ENCODE measurements around the gene TMEM150B. TPM values are rescaled to one million over a fixed set of nuclear protein-coding genes. Genes with fewer than 3 reads are reported as not detected.

The TMEM150B gene
- total and polyA plus RNA-seq, 2 of the 13 experiments (the other 11 are each of a cell fraction or from before 2014, with no cell fraction given): 1.3 to 1.8 TPM

GRCh38 chr19:55339105-55339888, 14.2 kb upstream of the TMEM150B start, which contains the start of gene KMT5C (continued):
- TF ChIP-seq, protein P1, sequence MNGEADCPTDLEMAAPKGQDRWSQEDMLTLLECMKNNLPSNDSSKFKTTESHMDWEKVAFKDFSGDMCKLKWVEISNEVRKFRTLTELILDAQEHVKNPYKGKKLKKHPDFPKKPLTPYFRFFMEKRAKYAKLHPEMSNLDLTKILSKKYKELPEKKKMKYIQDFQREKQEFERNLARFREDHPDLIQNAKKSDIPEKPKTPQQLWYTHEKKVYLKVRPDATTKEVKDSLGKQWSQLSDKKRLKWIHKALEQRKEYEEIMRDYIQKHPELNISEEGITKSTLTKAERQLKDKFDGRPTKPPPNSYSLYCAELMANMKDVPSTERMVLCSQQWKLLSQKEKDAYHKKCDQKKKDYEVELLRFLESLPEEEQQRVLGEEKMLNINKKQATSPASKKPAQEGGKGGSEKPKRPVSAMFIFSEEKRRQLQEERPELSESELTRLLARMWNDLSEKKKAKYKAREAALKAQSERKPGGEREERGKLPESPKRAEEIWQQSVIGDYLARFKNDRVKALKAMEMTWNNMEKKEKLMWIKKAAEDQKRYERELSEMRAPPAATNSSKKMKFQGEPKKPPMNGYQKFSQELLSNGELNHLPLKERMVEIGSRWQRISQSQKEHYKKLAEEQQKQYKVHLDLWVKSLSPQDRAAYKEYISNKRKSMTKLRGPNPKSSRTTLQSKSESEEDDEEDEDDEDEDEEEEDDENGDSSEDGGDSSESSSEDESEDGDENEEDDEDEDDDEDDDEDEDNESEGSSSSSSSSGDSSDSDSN (CRISPR knock-in tag; IDR thresholded peaks at IDR 0.05): no peak
- TF ChIP-seq, protein P2, sequence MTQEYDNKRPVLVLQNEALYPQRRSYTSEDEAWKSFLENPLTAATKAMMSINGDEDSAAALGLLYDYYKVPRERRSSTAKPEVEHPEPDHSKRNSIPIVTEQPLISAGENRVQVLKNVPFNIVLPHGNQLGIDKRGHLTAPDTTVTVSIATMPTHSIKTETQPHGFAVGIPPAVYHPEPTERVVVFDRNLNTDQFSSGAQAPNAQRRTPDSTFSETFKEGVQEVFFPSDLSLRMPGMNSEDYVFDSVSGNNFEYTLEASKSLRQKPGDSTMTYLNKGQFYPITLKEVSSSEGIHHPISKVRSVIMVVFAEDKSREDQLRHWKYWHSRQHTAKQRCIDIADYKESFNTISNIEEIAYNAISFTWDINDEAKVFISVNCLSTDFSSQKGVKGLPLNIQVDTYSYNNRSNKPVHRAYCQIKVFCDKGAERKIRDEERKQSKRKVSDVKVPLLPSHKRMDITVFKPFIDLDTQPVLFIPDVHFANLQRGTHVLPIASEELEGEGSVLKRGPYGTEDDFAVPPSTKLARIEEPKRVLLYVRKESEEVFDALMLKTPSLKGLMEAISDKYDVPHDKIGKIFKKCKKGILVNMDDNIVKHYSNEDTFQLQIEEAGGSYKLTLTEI (CRISPR knock-in tag; conservative IDR thresholded peaks at IDR 0.05): no peak
- no peak for TF ChIP-seq ZNF160 (CRISPR knock-in tag; IDR thresholded peaks at IDR 0.05)
- TF ChIP-seq TCF7 (IDR thresholded peaks at IDR 0.05; ENCODE audit: low read depth): no peak
- TF ChIP-seq ZNF10 (CRISPR knock-in tag; IDR thresholded peaks at IDR 0.05; ENCODE audit: borderline replicate concordance, low read depth): no peak
- no peak for TF ChIP-seq ZNF768 (CRISPR knock-in tag; IDR thresholded peaks at IDR 0.05)
- TF ChIP-seq DNMT1 (CRISPR knock-in tag; IDR thresholded peaks at IDR 0.05): no peak
- TF ChIP-seq RFXANK (CRISPR knock-in tag; IDR thresholded peaks at IDR 0.05): 0 out of 2 replicates have a peak, but pooled peaks have one; percentile 50
- no peak for TF ChIP-seq PREB (CRISPR knock-in tag; IDR thresholded peaks at IDR 0.05)
- TF ChIP-seq ZMAT3 (CRISPR knock-in tag; conservative IDR thresholded peaks at IDR 0.05): 0 out of 2 replicates have a peak, but pooled peaks have one; percentile 50
- no peak; the same call in 1 of the 2 replicates for TF ChIP-seq PAXIP1 (CRISPR knock-in tag; conservative IDR thresholded peaks at IDR 0.05)
- no peak for TF ChIP-seq TEAD3 (CRISPR knock-in tag; optimal IDR thresholded peaks at IDR 0.05; ENCODE audit: borderline replicate concordance)
- no peak for TF ChIP-seq JARID2 (CRISPR knock-in tag; IDR thresholded peaks at IDR 0.05; ENCODE audit: insufficient replicate concordance)
- TF ChIP-seq, protein P3, sequence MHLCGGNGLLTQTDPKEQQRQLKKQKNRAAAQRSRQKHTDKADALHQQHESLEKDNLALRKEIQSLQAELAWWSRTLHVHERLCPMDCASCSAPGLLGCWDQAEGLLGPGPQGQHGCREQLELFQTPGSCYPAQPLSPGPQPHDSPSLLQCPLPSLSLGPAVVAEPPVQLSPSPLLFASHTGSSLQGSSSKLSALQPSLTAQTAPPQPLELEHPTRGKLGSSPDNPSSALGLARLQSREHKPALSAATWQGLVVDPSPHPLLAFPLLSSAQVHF (CRISPR knock-in tag; IDR thresholded peaks at IDR 0.05): no peak
- TF ChIP-seq ETV6 (CRISPR knock-in tag; conservative IDR thresholded peaks at IDR 0.05): no peak
- TF ChIP-seq RFX5 (IDR thresholded peaks at IDR 0.05; ENCODE audit: low read depth, low read length): peak; percentile 84
- TF ChIP-seq POLR2A (IDR thresholded peaks at IDR 0.05; ENCODE audit: insufficient read depth in 1 of 2, low read depth in 2 of 2, low read length in 2 of 2): peak in 1 of 2 experiments; percentile 14; a peak in 2 of 4 replicates
- TF ChIP-seq ZSCAN21 (CRISPR knock-in tag; IDR thresholded peaks at IDR 0.05; ENCODE audit: borderline replicate concordance): no peak
- TF ChIP-seq ELF4 (CRISPR knock-in tag; IDR thresholded peaks at IDR 0.05; ENCODE audit: borderline replicate concordance): no peak
- no peak for TF ChIP-seq PRMT3 (CRISPR knock-in tag; IDR thresholded peaks at IDR 0.05; ENCODE audit: borderline replicate concordance, low read depth)

Measured in HepG2 (cell line).